H1 (cell line): ENCODE measurements around the gene CUBN. TPM values are rescaled to one million over a fixed set of nuclear protein-coding genes. Genes with fewer than 3 reads are reported as not detected.

Experiments
- CTCF ChIA-PET: fragments of 300-600 bp; sonication (Branson Sonifier 250); formaldehyde crosslinking; loops from one replicate; lab custom pipeline; 2021; ENCODE audit not compliant: partially characterized antibody; lab: Charles Lee
- POLR2A ChIA-PET: fragments of 300-600 bp; sonication (Branson Sonifier 250); formaldehyde crosslinking; loops from one replicate; lab custom pipeline; 2021; ENCODE audit warnings: inconsistent platforms; ENCODE audit not compliant: partially characterized antibody; lab: Charles Lee
- DNase-seq, 2 experiments: peaks; one replicate each; pipeline versions ENCODE4 v3.0.0 to v3.0.0-alpha.2; 2010 to 2022; ENCODE audit warnings: low spot score in 2 of 2, low read depth in 1 of 2, mixed read lengths in 1 of 2
- FAIRE-seq: peaks from 2 replicates; lab custom pipeline; 2011; peaks lifted over from hg19 to GRCh38; lab: Jason Lieb, UNC
- H2AFZ ChIP-seq: 2 replicates; pipeline ENCODE4 v1.8.1; 2012; ENCODE audit warnings: low read length, inconsistent platforms
- H2AK5ac ChIP-seq: 2 replicates; pipeline ENCODE4 v1.6.1; 2013; ENCODE audit warnings: low read depth, low read length
- H2BK120ac ChIP-seq: replicated peaks from 2 replicates; pipeline ENCODE3; 2013; ENCODE audit warnings: low read depth, low read length, inconsistent platforms
- H2BK12ac ChIP-seq: 2 replicates; pipeline ENCODE4 v1.6.1; 2013; ENCODE audit warnings: low read depth, low read length
- H2BK15ac ChIP-seq: 2 replicates; pipeline ENCODE4 v1.6.1; 2013; ENCODE audit warnings: low read length
- H2BK20ac ChIP-seq: 2 replicates; pipeline ENCODE4 v1.6.1; 2013; ENCODE audit warnings: low read length
- H2BK5ac ChIP-seq: 2 replicates; pipeline ENCODE4 v1.6.1; 2013; ENCODE audit warnings: low read depth, low read length
- H3K14ac ChIP-seq: 2 replicates; pipeline ENCODE4 v1.6.1; 2013; ENCODE audit warnings: inconsistent platforms; ENCODE audit not compliant: insufficient read length
- H3K18ac ChIP-seq: 2 replicates; pipeline ENCODE4 v1.6.1; 2013; ENCODE audit warnings: low read length; ENCODE audit errors: extremely low read depth
- H3K23ac ChIP-seq: 2 replicates; pipeline ENCODE4 v1.6.1; 2013; ENCODE audit warnings: inconsistent platforms; ENCODE audit not compliant: insufficient read length
- H3K23me2 ChIP-seq: 2 replicates; pipeline ENCODE4 v1.6.1; 2013; ENCODE audit warnings: low read depth, low read length
- H3K27ac ChIP-seq: 2 replicates; pipeline ENCODE4 v1.6.1; 2011; ENCODE audit warnings: low read depth, low read length, inconsistent platforms
- H3K27me3 ChIP-seq, 4 experiments: replicated peaks in 1 of 4; 1 replicate in 1 of 4; 2 replicates in 3 of 4; pipeline versions ENCODE4 v1.6.1 to v1.8.1; 2011 to 2013; ENCODE audit warnings: low read length in 3 of 4, mild to moderate bottlenecking in 3 of 4, inconsistent platforms in 2 of 4, mixed read lengths in 2 of 4, moderate library complexity in 1 of 4; ENCODE audit not compliant: control insufficient read depth in 3 of 4, insufficient read depth in 3 of 4; ENCODE audit errors: extremely low read depth in 1 of 4
- H3K36me3 ChIP-seq, 4 experiments: 2 replicates each; pipeline versions ENCODE4 v1.6.1 to v1.8.1; 2011 to 2013; ENCODE audit warnings: mild to moderate bottlenecking in 4 of 4, low read length in 3 of 4, moderate library complexity in 2 of 4, control low read depth in 1 of 4, inconsistent platforms in 1 of 4; ENCODE audit not compliant: insufficient read depth in 4 of 4, control insufficient read depth in 2 of 4
- H3K4ac ChIP-seq: replicated peaks from 2 replicates; pipeline ENCODE3; 2013; ENCODE audit warnings: low read length, low read depth, mixed read lengths, inconsistent platforms; ENCODE audit not compliant: insufficient read length
- H3K4me1 ChIP-seq, 4 experiments: replicated peaks in 1 of 4; 1 replicate in 1 of 4; 2 replicates in 3 of 4; pipeline versions ENCODE4 v1.6.1 to v1.8.1; 2011 to 2013; ENCODE audit warnings: low read length in 3 of 4, inconsistent platforms in 2 of 4, mixed read lengths in 1 of 4; ENCODE audit not compliant: insufficient read depth in 4 of 4, control insufficient read depth in 3 of 4
- H3K4me2 ChIP-seq, 2 experiments: 2 replicates each; pipeline versions ENCODE4 v1.6.1 to v1.8.1; 2011 to 2013; ENCODE audit warnings: low read depth in 2 of 2, low read length in 2 of 2, control low read depth in 1 of 2, inconsistent platforms in 1 of 2, mild to moderate bottlenecking in 1 of 2; ENCODE audit not compliant: insufficient read depth in 1 of 2
- H3K4me3 ChIP-seq, 4 experiments: fragments of 200-600, 300-600 bp in 1 of 4; sonication (generic), shearing (Covaris generic), sonication (Bioruptor Twin) in 1 of 4; 2 replicates each; pipeline versions ENCODE4 v1.5.1 to v1.8.1; 2011 to 2016; ENCODE audit warnings: low read length in 4 of 4, low read depth in 3 of 4, control low read depth in 2 of 4, inconsistent platforms in 2 of 4, mild to moderate bottlenecking in 2 of 4, mixed read lengths in 1 of 4, moderate library complexity in 1 of 4; ENCODE audit not compliant: insufficient read depth in 2 of 4; ENCODE audit errors: extremely low read depth in 1 of 4
- H3K56ac ChIP-seq: replicated peaks from 2 replicates; pipeline ENCODE3; 2013; ENCODE audit warnings: low read depth, mild to moderate bottlenecking, mixed read lengths, low read length, inconsistent platforms; ENCODE audit not compliant: insufficient read length
- H3K79me1 ChIP-seq: 2 replicates; pipeline ENCODE4 v1.6.1; 2013; ENCODE audit warnings: low read depth, low read length, control low read depth
- H3K79me2 ChIP-seq, 2 experiments: 2 replicates each; pipeline versions ENCODE4 v1.6.1 to v1.8.1; 2012 to 2013; ENCODE audit warnings: low read length in 2 of 2, mild to moderate bottlenecking in 2 of 2, inconsistent platforms in 1 of 2; ENCODE audit not compliant: insufficient read depth in 2 of 2, control insufficient read depth in 1 of 2
- H3K9ac ChIP-seq, 4 experiments: replicated peaks in 1 of 4; 1 replicate in 1 of 4; 2 replicates in 3 of 4; pipeline versions ENCODE4 v1.6.1 to v1.8.1; 2011 to 2013; ENCODE audit warnings: low read depth in 3 of 4, low read length in 3 of 4, control low read depth in 2 of 4, mild to moderate bottlenecking in 2 of 4, moderate library complexity in 2 of 4, inconsistent platforms in 1 of 4; ENCODE audit errors: extremely low read depth in 1 of 4
- H3K9me3 ChIP-seq, 2 experiments: 2 replicates each; pipeline versions ENCODE4 v1.6.1 to v1.8.1; 2012 to 2013; ENCODE audit warnings: mild to moderate bottlenecking in 2 of 2, moderate library complexity in 2 of 2, control low read depth in 1 of 2, inconsistent platforms in 1 of 2, low read depth in 1 of 2, low read length in 1 of 2, mixed read lengths in 1 of 2; ENCODE audit not compliant: insufficient read depth in 2 of 2
- H4K20me1 ChIP-seq, 2 experiments: replicated peaks in 1 of 2; 2 replicates each; pipeline versions ENCODE3 to v1.8.1; 2011 to 2013; ENCODE audit warnings: inconsistent platforms in 2 of 2, low read length in 2 of 2, mild to moderate bottlenecking in 1 of 2; ENCODE audit not compliant: insufficient read depth in 2 of 2, control insufficient read depth in 1 of 2
- H4K5ac ChIP-seq: 2 replicates; pipeline ENCODE4 v1.6.1; 2013; ENCODE audit warnings: low read length, low read depth, mixed read lengths, inconsistent platforms; ENCODE audit not compliant: insufficient read length
- H4K8ac ChIP-seq: 2 replicates; pipeline ENCODE4 v1.8.0; 2013; ENCODE audit warnings: mild to moderate bottlenecking, moderate library complexity, low read length, inconsistent platforms; ENCODE audit not compliant: insufficient read depth; ENCODE audit errors: extremely low read depth
- H4K91ac ChIP-seq: replicated peaks from 2 replicates; pipeline ENCODE3; 2013; ENCODE audit warnings: low read length, mixed read lengths, inconsistent platforms; ENCODE audit not compliant: insufficient read length
- BCL11A ChIP-seq, 2 experiments: IDR thresholded peaks; one replicate each; pipeline ENCODE4 v1.6.1; 2011; ENCODE audit warnings: low read depth in 2 of 2, low read length in 2 of 2, mild to moderate bottlenecking in 2 of 2
- MAFK ChIP-seq: IDR thresholded peaks from 2 replicates; pipeline ENCODE4 v1.6.1; 2012; ENCODE audit warnings: low read depth, mild to moderate bottlenecking, improper control_type of control experiment, low read length
- WGBS, 2 experiments: shearing (Covaris generic) in 1 of 2; methylation state at CpG; one replicate each; pipeline versions ENCODE4 v1.1.6 to v1.1.7; 2013 to 2015; ENCODE audit warnings: low lambda C conversion rate in 2 of 2, mixed read lengths in 2 of 2, inconsistent platforms in 1 of 2, low coverage in 1 of 2, missing lambda C conversion rate in 1 of 2; ENCODE audit not compliant: insufficient replicate concordance in 2 of 2, insufficient coverage in 1 of 2, insufficient read length in 1 of 2; ENCODE audit errors: extremely low coverage in 1 of 2, missing lambda C conversion rate in 1 of 2; 5-methylcytosine and 5-hydroxymethylcytosine counted together
- polyA plus RNA-seq, 7 experiments: library from polyadenylated mRNA; depleted of rRNA in 3 of 7; stranded (reverse) in 5 of 7; unstranded in 2 of 7; fragments of >200 nt in 5 of 7; fragments of 200-250 nt in 2 of 7; gene quantifications; 1 replicate in 5 of 7; 2 replicates in 1 of 7; 4 replicates in 1 of 7; pipeline versions ENCODE4 v1.2.1 to v1.2.3, GENCODE V29; 2011 to 2013; ENCODE audit warnings: missing spikeins in 2 of 7, mixed read lengths in 2 of 7
- total RNA-seq: library from RNA; stranded (reverse); fragmentation: NEBNext Ultra II Directional; extraction: Animal tissue kit (Norgen Biotek cat#: 25700); gene quantifications from 2 replicates; pipeline ENCODE4 v1.2.1, GENCODE V29; 2021
- TF ChIP-seq, protein P1 (sequence below), 3 experiments: IDR thresholded peaks; 1 replicate in 2 of 3; 2 replicates in 1 of 3; pipeline versions ENCODE4 v1.5.1 to v1.6.1; 2011; ENCODE audit warnings: low read length in 3 of 3, mild to moderate bottlenecking in 3 of 3, inconsistent platforms in 2 of 3, low read depth in 1 of 3, moderate library complexity in 1 of 3; ENCODE audit not compliant: insufficient read depth in 1 of 3; ENCODE audit errors: control extremely low read depth in 1 of 3

The CUBN gene
- total and polyA plus RNA-seq, 2 of the 8 experiments (the other 6 are each of a cell fraction or from before 2014, with no cell fraction given), result 0.04 to 0.08 TPM

DNA sequence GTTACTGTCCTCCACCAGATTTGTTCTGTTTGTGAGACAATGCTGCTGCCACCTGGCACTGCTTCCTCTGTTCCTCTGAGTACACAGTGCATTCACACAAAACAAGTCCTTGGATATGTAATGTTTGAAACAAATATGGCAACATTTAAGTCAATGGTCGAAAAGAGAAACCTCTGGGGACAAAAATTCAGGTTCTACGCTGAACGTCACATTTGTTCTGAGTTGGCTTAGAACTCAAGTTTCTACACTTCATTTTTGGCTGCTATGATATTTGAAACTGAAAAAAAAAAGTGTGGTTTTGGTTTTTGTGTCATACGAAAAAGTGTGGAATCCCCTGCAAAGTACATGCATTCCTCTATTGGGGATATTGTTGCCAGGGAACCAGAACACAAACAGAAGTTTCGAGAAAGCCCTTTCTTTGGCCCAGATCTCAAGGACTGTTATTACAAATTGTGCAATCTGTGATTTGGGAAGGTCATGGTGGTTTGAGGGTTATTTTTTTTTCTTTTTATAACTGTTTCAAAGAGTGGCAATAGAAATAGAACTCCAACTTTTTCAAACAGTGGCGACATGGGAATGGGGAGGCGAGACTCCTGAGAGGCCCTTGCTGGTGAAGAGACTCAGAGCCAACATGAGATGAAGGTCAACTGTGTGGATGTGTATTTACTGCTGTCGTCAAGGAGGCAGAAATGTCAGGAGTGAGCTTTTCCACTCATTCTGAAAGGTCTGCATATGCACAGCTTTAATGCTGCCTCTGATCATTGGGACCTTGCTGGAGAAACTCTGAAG, 127.5 kb downstream of the CUBN start:
- H3K27ac ChIP-seq, result no peak overlapping the region

More for the DNA sequence above, 127.5 kb downstream of the CUBN start:
- ChIA-PET CTCF (interaction anchor here (1.0 kb wide), 1 partner anchor 12 kb away, joined by 3 read pairs; no protein-coding TSS in a partner anchor), POLR2A (no interaction called here)
- Histone ChIP-seq H3K79me1 (no peaks in the 10 kb centered on the region), H3K4me1 (no peaks in the 10 kb centered on the region), H3K9ac (no peak overlapping the region), H4K20me1 (no peaks in the 10 kb centered on the region), H2BK5ac (no peak overlapping the region), H3K36me3 (no peaks in the 10 kb centered on the region), H3K4me2 (no peak overlapping the region), H3K23ac (no peak overlapping the region), H3K23me2 (no peaks in the 10 kb centered on the region), H3K14ac (no peak overlapping the region), H3K18ac (no peak overlapping the region), H4K8ac (no peak overlapping the region), H2BK12ac (no peak overlapping the region), H4K91ac (no peak overlapping the region), H2BK120ac (no peak overlapping the region), H3K79me2 (no peaks in the 10 kb centered on the region), H2BK20ac (no peak overlapping the region), H4K5ac (no peak overlapping the region), H3K4ac (no peak overlapping the region), H3K56ac (no peak overlapping the region), H3K4me3 (no peak overlapping the region), H2AFZ (no peak overlapping the region), H2BK15ac (no peak overlapping the region), H3K9me3 (peaks cover 3 to 4% of the 10 kb centered on the region in 2 experiments; a peak in 2 of 4 replicates), H3K27me3 (no peaks in the 10 kb centered on the region), H2AK5ac (no peak overlapping the region)
- DNase-seq, result no peak
- FAIRE-seq, result peak; percentile 7
- TF ChIP-seq BCL11A (IDR thresholded peaks at IDR 0.05; ENCODE audit: low read depth in 2 of 2, low read length in 2 of 2) (no peak), MAFK (no peak)
- TF ChIP-seq, protein P1, sequence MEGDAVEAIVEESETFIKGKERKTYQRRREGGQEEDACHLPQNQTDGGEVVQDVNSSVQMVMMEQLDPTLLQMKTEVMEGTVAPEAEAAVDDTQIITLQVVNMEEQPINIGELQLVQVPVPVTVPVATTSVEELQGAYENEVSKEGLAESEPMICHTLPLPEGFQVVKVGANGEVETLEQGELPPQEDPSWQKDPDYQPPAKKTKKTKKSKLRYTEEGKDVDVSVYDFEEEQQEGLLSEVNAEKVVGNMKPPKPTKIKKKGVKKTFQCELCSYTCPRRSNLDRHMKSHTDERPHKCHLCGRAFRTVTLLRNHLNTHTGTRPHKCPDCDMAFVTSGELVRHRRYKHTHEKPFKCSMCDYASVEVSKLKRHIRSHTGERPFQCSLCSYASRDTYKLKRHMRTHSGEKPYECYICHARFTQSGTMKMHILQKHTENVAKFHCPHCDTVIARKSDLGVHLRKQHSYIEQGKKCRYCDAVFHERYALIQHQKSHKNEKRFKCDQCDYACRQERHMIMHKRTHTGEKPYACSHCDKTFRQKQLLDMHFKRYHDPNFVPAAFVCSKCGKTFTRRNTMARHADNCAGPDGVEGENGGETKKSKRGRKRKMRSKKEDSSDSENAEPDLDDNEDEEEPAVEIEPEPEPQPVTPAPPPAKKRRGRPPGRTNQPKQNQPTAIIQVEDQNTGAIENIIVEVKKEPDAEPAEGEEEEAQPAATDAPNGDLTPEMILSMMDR (IDR thresholded peaks at IDR 0.05; ENCODE audit: control extremely low read depth in 1 of 3, insufficient read depth in 1 of 3, low read depth in 1 of 3, low read length in 3 of 3), result no peak
- 90% methylated on average over 8 of the region's 8 CpGs; no CpG with 5 or more reads in 1 of the 2 experiments for WGBS, 2 experiments
